GM12878 (cell line): ENCODE data around the gene TCL1B. TPM values are rescaled to one million over a fixed set of nuclear protein-coding genes. Genes with fewer than 3 reads are reported as not detected.
A peak's percentile ranks its signal among the peaks of the same experiment; 100 is the strongest.

Experiments
- ATAC-seq: fragments of 200-7000 bp; cut with Tn5 transposase; 3 replicates; pipeline ENCODE4 v1.9.1; 2020; ENCODE audit warnings: mild to moderate bottlenecking, moderate library complexity
- BruUV-seq: library from RNA; stranded (reverse); fragments of 400-500 nt; replicated peaks from 2 replicates; lab custom pipeline; 2021; lab: Mats Ljungman, UMichigan
- CTCF ChIA-PET: fragments of 300-600 bp; sonication (Branson Sonifier 250); formaldehyde crosslinking; extraction: SDS; loops from one replicate; lab custom pipeline; 2021; ENCODE audit warnings: inconsistent platforms; lab: Yijun Ruan, JAX
- POLR2A ChIA-PET: fragments of 350-600 bp; formaldehyde crosslinking; extraction: SDS; loops from one replicate; lab custom pipeline; 2021; ENCODE audit warnings: inconsistent platforms; lab: Charles Lee
- RAD21 ChIA-PET: fragments of 300-600 bp; sonication (Branson Sonifier 250); formaldehyde crosslinking; loops from one replicate; lab custom pipeline; 2023; ENCODE audit warnings: antibody characterized with exemption; ENCODE audit not compliant: unreplicated experiment; lab: Charles Lee
- SMC1A ChIA-PET: fragments of 300-600 bp; sonication (Branson Sonifier 250); formaldehyde crosslinking; loops from one replicate; lab custom pipeline; 2023; ENCODE audit not compliant: unreplicated experiment, uncharacterized antibody; lab: Charles Lee
- DNase-seq: peaks from one replicate; pipeline ENCODE4 v3.0.0-alpha.2; 2011; ENCODE audit warnings: low read depth, low spot score
- FAIRE-seq: peaks from 3 replicates; lab custom pipeline; 2011; peaks lifted over from hg19 to GRCh38; lab: Jason Lieb, UNC
- H2AFZ ChIP-seq: 2 replicates; pipeline ENCODE4 v1.6.0; 2011; ENCODE audit warnings: low read depth, low read length, control low read depth; ENCODE audit not compliant: control insufficient read depth
- H3K27ac ChIP-seq: 2 replicates; pipeline ENCODE4 v1.5.1; 2011; ENCODE audit warnings: control low read depth; ENCODE audit not compliant: control insufficient read depth, insufficient read depth
- H3K27me3 ChIP-seq, 2 experiments: replicated peaks in 1 of 2; 2 replicates each; pipeline versions ENCODE4 v1.6.0 to v1.6.1; 2011; ENCODE audit warnings: low read length in 1 of 2; ENCODE audit not compliant: control insufficient read depth in 2 of 2, insufficient read depth in 2 of 2
- H3K36me3 ChIP-seq, 2 experiments: 2 replicates each; pipeline ENCODE4 v1.5.1; 2011; ENCODE audit warnings: low read length in 1 of 2; ENCODE audit not compliant: control insufficient read depth in 2 of 2, insufficient read depth in 2 of 2
- H3K4me1 ChIP-seq: 2 replicates; pipeline ENCODE4 v1.6.1; 2011; ENCODE audit warnings: mild to moderate bottlenecking, low read length, moderate library complexity, mixed read lengths; ENCODE audit not compliant: control insufficient read depth, insufficient read depth
- H3K4me2 ChIP-seq: 2 replicates; pipeline ENCODE4 v1.6.0; 2011; ENCODE audit warnings: control low read depth; ENCODE audit not compliant: control insufficient read depth, insufficient read depth
- H3K4me3 ChIP-seq: fragments of 200-600 bp; sonication (generic); 2 replicates; pipeline ENCODE4 v1.5.1; 2016
- H3K79me2 ChIP-seq: 2 replicates; pipeline ENCODE4 v1.6.0; 2011; ENCODE audit warnings: low read length; ENCODE audit not compliant: control insufficient read depth, insufficient read depth
- H3K9ac ChIP-seq: 2 replicates; pipeline ENCODE4 v1.8.0; 2011; ENCODE audit warnings: low read length, control low read depth, mixed read lengths; ENCODE audit not compliant: control insufficient read depth, insufficient read depth
- H3K9me3 ChIP-seq: replicated peaks from 3 replicates; pipeline ENCODE4 v1.5.1; 2011; ENCODE audit warnings: mild to moderate bottlenecking, low read length; ENCODE audit not compliant: control insufficient read depth, insufficient read depth
- H4K20me1 ChIP-seq: 2 replicates; pipeline ENCODE4 v1.6.0; 2011; ENCODE audit not compliant: control insufficient read depth, insufficient read depth
- ASH2L ChIP-seq: fragments of 300-600, 200-600 bp; sonication (generic); IDR thresholded peaks from 2 replicates; pipeline ENCODE4 v1.6.1; 2017; ENCODE audit warnings: low read depth, mild to moderate bottlenecking, borderline replicate concordance
- EED ChIP-seq: sonication (generic); IDR thresholded peaks from 2 replicates; pipeline ENCODE4 v1.6.1; 2016; ENCODE audit warnings: antibody characterized with exemption, low read depth
- MTA3 ChIP-seq: IDR thresholded peaks from 2 replicates; pipeline ENCODE4 v1.6.1; 2012; ENCODE audit warnings: low read length, inconsistent platforms, borderline replicate concordance
- MXI1 ChIP-seq: fragments of 150-350 bp; IDR thresholded peaks from 2 replicates; pipeline ENCODE4 v1.6.1; 2011; ENCODE audit warnings: low read depth, mild to moderate bottlenecking, inconsistent platforms, low read length, improper control_type of control experiment
- NFIC ChIP-seq: IDR thresholded peaks from 2 replicates; pipeline ENCODE4 v1.6.1; 2012; ENCODE audit warnings: low read depth, mild to moderate bottlenecking, inconsistent platforms, low read length, moderate library complexity
- POLR2A ChIP-seq: IDR thresholded peaks from 2 replicates; pipeline ENCODE4 v1.6.1; 2011; ENCODE audit warnings: low read depth, mild to moderate bottlenecking, low read length
- POLR2AphosphoS2 ChIP-seq: IDR thresholded peaks from 2 replicates; pipeline ENCODE4 v1.6.1; 2011; ENCODE audit warnings: low read depth, mild to moderate bottlenecking, low read length, improper control_type of control experiment, moderate library complexity
- POU2F2 ChIP-seq: IDR thresholded peaks from 3 replicates; pipeline ENCODE4 v1.6.1; 2011; ENCODE audit warnings: low read depth, mild to moderate bottlenecking, low read length, borderline replicate concordance
- RUNX3 ChIP-seq: IDR thresholded peaks from 2 replicates; pipeline ENCODE4 v1.6.1; 2012; ENCODE audit warnings: low read length, inconsistent platforms
- SIN3A ChIP-seq: IDR thresholded peaks from 2 replicates; pipeline ENCODE4 v1.6.1; 2012; ENCODE audit warnings: low read depth, low read length, improper control_type of control experiment
- SREBF1 ChIP-seq: IDR thresholded peaks from 2 replicates; pipeline ENCODE4 v1.6.1; 2012; ENCODE audit warnings: mild to moderate bottlenecking, low read length
- ZBED1 ChIP-seq: IDR thresholded peaks from 2 replicates; pipeline ENCODE4 v1.6.1; 2016; ENCODE audit warnings: borderline replicate concordance
- ZNF217 ChIP-seq: fragments of 450-650 bp; IDR thresholded peaks from 2 replicates; pipeline ENCODE4 v1.6.1; 2017; ENCODE audit warnings: antibody characterized with exemption, mild to moderate bottlenecking
- WGBS: methylation state at CpG from one replicate; pipeline ENCODE4 v1.1.6; 2016; ENCODE audit warnings: low lambda C conversion rate; ENCODE audit not compliant: insufficient replicate concordance, insufficient coverage; ENCODE audit errors: missing lambda C conversion rate; 5-methylcytosine and 5-hydroxymethylcytosine counted together
- in situ Hi-C: fragments of 300-500 bp; cut with MboI; formaldehyde crosslinking; loops from 9 replicates; pipeline ENCODE4 v1.14.3; 2018; ENCODE audit warnings: mixed read lengths
- intact Hi-C: fragments of 100-400 bp; cut with micrococcal nuclease; formaldehyde crosslinking; loops from one replicate; pipeline ENCODE4 v1.14.2; 2022; ENCODE audit not compliant: unreplicated experiment
- polyA plus RNA-seq, 11 experiments: library from polyadenylated mRNA; depleted of rRNA in 4 of 11; unstranded in 6 of 11; stranded (reverse) in 5 of 11; fragments of >200 nt; fragmentation: Nextera tagmentation in 4 of 11; fragmentation: Illumina TruSeq in 1 of 11; extraction: Ambion mirVana in 4 of 11; extraction: Trizol in 1 of 11; gene quantifications; 1 replicate in 1 of 11; 2 replicates in 10 of 11; pipeline versions ENCODE4 v1.2.1 to v1.2.3, GENCODE V29; 2011 to 2016; ENCODE audit warnings: inconsistent platforms in 2 of 11, missing spikeins in 2 of 11, low read depth in 1 of 11
- total RNA-seq, 4 experiments: library from RNA; depleted of rRNA in 3 of 4; stranded (reverse); fragments of >200 nt in 3 of 4; fragmentation: Illumina TruSeq in 1 of 4; extraction: Trizol in 1 of 4; gene quantifications; 2 replicates each; pipeline versions ENCODE4 v1.2.1 to v1.2.3, GENCODE V29; 2013 to 2021
- TF ChIP-seq, protein P1 (sequence below): IDR thresholded peaks from 2 replicates; pipeline ENCODE4 v1.6.1; 2011; ENCODE audit warnings: low read depth, low read length, improper control_type of control experiment, borderline replicate concordance
- TF ChIP-seq, protein P2 (sequence below): IDR thresholded peaks from 2 replicates; pipeline ENCODE4 v1.6.1; 2012; ENCODE audit warnings: mild to moderate bottlenecking, low read depth, low read length
- TF ChIP-seq, protein P3 (sequence below): fragments of 450-650 bp; IDR thresholded peaks from 2 replicates; pipeline ENCODE4 v1.6.1; 2017; ENCODE audit warnings: mild to moderate bottlenecking, moderate library complexity

TCL1B gene
- total and polyA plus RNA-seq, 10 of the 15 experiments (the other 5 are each of a cell fraction or from before 2014, with no cell fraction given) = 0.10 to 0.18 (median 0.13) TPM; not detected in 6

DNA sequence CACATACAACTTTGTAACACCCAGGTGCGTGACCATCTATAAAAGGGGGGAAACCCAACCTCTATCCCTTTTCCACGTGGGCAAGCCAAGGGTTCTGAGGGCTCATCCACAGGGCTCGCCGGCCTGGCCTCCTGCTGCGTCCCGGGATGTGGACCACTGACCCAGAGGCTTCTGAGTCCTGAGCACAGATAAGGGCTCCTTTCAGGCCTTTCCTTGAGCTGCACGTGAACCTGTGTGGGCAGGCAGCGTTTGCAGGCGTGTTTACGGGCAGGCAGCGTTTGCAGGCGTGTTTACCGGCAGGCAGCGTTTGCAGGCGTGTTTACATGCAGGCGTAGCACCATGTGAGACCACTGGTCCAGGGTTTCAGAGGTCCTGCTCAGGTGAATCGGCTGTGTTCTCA, 23.9 kb downstream of the TCL1B start:
- in situ Hi-C loops = no loop called here
- POLR2A ChIA-PET = no interaction called here
- H3K4me2 ChIP-seq = peak overlapping the region; percentile 32; the same call in 1 of the 2 replicates
- H3K36me3 ChIP-seq = peaks cover 0 to 13% of the 10 kb centered on the region in 2 experiments; a peak in 2 of 4 replicates
- intact Hi-C loops = no loop called here
- RAD21 ChIA-PET = no interaction called here
- FAIRE-seq = no peak
- H3K4me3 ChIP-seq = no peak overlapping the region
- SMC1A ChIA-PET = interaction anchor here (1.0 to 1.3 kb wide), 2 partner anchors 10 to 12 kb away, joined by 4 to 5 read pairs; no protein-coding TSS in a partner anchor
- no peak for DNase-seq
- 87% methylated on average over 17 of the region's 17 CpGs for WGBS
- CTCF ChIA-PET = interaction anchor here (0.6 to 1.9 kb wide), 3 partner anchors 9 to 64 kb away, joined by 3 to 6 read pairs (median 4); no protein-coding TSS in a partner anchor
- H2AFZ ChIP-seq = no peak overlapping the region
- no TSS peak for BruUV-seq
- H3K27me3 ChIP-seq = no peaks in the 10 kb centered on the region
- H3K4me1 ChIP-seq = peaks cover 19% of the 10 kb centered on the region
- no peaks in the 10 kb centered on the region for H4K20me1 ChIP-seq
- peaks cover 25% of the 10 kb centered on the region for H3K79me2 ChIP-seq
- no peak overlapping the region for H3K9ac ChIP-seq
- TF ChIP-seq, protein P1, sequence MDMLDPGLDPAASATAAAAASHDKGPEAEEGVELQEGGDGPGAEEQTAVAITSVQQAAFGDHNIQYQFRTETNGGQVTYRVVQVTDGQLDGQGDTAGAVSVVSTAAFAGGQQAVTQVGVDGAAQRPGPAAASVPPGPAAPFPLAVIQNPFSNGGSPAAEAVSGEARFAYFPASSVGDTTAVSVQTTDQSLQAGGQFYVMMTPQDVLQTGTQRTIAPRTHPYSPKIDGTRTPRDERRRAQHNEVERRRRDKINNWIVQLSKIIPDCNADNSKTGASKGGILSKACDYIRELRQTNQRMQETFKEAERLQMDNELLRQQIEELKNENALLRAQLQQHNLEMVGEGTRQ = no peak
- TF ChIP-seq SIN3A = no peak
- TF ChIP-seq ASH2L = no peak
- TF ChIP-seq NFIC = no peak
- TF ChIP-seq MTA3 = no peak
- TF ChIP-seq, protein P2, sequence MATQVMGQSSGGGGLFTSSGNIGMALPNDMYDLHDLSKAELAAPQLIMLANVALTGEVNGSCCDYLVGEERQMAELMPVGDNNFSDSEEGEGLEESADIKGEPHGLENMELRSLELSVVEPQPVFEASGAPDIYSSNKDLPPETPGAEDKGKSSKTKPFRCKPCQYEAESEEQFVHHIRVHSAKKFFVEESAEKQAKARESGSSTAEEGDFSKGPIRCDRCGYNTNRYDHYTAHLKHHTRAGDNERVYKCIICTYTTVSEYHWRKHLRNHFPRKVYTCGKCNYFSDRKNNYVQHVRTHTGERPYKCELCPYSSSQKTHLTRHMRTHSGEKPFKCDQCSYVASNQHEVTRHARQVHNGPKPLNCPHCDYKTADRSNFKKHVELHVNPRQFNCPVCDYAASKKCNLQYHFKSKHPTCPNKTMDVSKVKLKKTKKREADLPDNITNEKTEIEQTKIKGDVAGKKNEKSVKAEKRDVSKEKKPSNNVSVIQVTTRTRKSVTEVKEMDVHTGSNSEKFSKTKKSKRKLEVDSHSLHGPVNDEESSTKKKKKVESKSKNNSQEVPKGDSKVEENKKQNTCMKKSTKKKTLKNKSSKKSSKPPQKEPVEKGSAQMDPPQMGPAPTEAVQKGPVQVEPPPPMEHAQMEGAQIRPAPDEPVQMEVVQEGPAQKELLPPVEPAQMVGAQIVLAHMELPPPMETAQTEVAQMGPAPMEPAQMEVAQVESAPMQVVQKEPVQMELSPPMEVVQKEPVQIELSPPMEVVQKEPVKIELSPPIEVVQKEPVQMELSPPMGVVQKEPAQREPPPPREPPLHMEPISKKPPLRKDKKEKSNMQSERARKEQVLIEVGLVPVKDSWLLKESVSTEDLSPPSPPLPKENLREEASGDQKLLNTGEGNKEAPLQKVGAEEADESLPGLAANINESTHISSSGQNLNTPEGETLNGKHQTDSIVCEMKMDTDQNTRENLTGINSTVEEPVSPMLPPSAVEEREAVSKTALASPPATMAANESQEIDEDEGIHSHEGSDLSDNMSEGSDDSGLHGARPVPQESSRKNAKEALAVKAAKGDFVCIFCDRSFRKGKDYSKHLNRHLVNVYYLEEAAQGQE = no peak
- no peak for TF ChIP-seq POLR2A
- no peak for TF ChIP-seq EED
- TF ChIP-seq, protein P3, sequence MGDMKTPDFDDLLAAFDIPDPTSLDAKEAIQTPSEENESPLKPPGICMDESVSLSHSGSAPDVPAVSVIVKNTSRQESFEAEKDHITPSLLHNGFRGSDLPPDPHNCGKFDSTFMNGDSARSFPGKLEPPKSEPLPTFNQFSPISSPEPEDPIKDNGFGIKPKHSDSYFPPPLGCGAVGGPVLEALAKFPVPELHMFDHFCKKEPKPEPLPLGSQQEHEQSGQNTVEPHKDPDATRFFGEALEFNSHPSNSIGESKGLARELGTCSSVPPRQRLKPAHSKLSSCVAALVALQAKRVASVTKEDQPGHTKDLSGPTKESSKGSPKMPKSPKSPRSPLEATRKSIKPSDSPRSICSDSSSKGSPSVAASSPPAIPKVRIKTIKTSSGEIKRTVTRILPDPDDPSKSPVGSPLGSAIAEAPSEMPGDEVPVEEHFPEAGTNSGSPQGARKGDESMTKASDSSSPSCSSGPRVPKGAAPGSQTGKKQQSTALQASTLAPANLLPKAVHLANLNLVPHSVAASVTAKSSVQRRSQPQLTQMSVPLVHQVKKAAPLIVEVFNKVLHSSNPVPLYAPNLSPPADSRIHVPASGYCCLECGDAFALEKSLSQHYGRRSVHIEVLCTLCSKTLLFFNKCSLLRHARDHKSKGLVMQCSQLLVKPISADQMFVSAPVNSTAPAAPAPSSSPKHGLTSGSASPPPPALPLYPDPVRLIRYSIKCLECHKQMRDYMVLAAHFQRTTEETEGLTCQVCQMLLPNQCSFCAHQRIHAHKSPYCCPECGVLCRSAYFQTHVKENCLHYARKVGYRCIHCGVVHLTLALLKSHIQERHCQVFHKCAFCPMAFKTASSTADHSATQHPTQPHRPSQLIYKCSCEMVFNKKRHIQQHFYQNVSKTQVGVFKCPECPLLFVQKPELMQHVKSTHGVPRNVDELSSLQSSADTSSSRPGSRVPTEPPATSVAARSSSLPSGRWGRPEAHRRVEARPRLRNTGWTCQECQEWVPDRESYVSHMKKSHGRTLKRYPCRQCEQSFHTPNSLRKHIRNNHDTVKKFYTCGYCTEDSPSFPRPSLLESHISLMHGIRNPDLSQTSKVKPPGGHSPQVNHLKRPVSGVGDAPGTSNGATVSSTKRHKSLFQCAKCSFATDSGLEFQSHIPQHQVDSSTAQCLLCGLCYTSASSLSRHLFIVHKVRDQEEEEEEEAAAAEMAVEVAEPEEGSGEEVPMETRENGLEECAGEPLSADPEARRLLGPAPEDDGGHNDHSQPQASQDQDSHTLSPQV = no peak
- TF ChIP-seq ZNF217 = no peak
- TF ChIP-seq SREBF1 = no peak
- no peak for TF ChIP-seq RUNX3
- no peak for TF ChIP-seq POU2F2
- no peak for TF ChIP-seq ZBED1
- TF ChIP-seq MXI1 = no peak
- no peak for TF ChIP-seq POLR2AphosphoS2
- ATAC-seq = no peak
- no peaks in the 10 kb centered on the region for H3K9me3 ChIP-seq
- H3K27ac ChIP-seq = no peak overlapping the region
